ENCODE data around the gene ADAMTS2. TPM values are rescaled to one million over a fixed set of nuclear protein-coding genes. Genes with fewer than 3 reads are reported as not detected.

ADAMTS2 gene
- total and polyA plus RNA-seq, 2 experiments from 2014 or later, result 1.6 to 8.1 TPM

DNA sequence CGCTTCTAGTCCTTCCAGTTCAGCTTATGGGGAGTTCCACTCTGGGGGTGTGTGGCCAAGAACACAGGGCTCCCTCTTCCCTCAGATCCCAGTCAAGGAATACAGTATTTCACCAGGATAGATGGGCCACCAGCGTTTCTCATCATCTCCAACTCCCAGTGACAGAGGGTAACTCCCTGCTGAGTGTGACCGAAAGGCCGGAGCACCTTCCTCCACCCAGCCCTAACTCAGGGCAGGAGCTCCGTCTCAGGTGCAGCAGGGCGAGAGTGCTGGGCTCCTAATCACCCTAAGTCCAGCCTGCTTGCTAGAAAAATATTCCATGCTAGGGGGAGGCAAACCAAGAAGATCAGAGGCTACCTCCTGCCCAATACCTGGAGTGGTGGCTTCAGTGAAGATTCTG, 102.6 kb downstream of the ADAMTS2 start (continued):
- TF ChIP-seq, protein P1, sequence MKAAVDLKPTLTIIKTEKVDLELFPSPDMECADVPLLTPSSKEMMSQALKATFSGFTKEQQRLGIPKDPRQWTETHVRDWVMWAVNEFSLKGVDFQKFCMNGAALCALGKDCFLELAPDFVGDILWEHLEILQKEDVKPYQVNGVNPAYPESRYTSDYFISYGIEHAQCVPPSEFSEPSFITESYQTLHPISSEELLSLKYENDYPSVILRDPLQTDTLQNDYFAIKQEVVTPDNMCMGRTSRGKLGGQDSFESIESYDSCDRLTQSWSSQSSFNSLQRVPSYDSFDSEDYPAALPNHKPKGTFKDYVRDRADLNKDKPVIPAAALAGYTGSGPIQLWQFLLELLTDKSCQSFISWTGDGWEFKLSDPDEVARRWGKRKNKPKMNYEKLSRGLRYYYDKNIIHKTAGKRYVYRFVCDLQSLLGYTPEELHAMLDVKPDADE (IDR thresholded peaks at IDR 0.05), result no peak

DNA sequence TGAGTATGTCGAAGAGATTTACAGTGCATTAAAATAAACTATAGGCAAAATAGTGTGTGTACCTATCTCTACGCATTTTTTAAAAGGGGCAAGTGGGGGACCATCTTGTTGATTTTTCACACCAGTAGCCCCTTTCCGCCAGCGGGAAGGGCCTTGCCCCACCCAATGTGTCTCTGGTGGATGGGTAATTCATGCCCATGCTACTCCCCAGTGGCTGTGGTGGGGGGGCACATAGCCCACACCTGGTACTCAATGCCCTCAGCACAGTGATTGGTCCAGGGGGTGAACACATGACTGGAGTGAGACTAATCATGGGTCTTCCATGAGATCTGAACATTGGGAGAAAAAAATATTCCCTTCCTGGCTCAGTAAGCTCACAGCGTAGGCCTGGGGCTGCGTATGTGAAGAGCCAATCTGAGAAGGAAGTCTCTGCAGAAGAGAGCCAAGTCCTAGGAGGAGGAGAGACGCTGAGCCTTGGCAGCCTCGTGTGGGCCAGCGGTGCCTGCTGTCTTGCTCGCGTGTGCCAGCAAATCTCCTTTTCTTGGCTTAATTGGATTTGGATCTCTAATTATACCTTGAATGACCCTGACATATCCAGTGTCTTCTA, 103.4 kb downstream of the ADAMTS2 start:
- Histone ChIP-seq H3F3A (replicated peaks; ENCODE audit: low read depth) (no peaks in the 10 kb centered on the region), H3K4me3 (no peak overlapping the region), H3K4me1 (ENCODE audit: insufficient read depth) (peaks cover 14% of the 10 kb centered on the region; the same call in 1 of the 2 replicates), H3K36me3 (ENCODE audit: insufficient read depth) (no peaks in the 10 kb centered on the region), H2AFZ (no peak overlapping the region), H3K27ac (ENCODE audit: low read depth) (no peak overlapping the region), H3K4me2 (no peak overlapping the region), H4K20me1 (replicated peaks; ENCODE audit: insufficient read depth) (no peaks in the 10 kb centered on the region), H3K9me2 (ENCODE audit: insufficient read depth) (no peaks in the 10 kb centered on the region), H3K27me3 (ENCODE audit: insufficient read depth) (no peaks in the 10 kb centered on the region), H3K79me2 (replicated peaks; ENCODE audit: insufficient read depth) (no peaks in the 10 kb centered on the region)
- DNase-seq (ENCODE audit: low spot score) (no peak), ATAC-seq (no peak)
- Mint-ChIP-seq H3K36me3 (ENCODE audit: low read depth) (peaks cover 17% of the 10 kb centered on the region), H3K9me3 (peaks cover 33% of the 10 kb centered on the region), H3K27ac (no peak overlapping the region), H3K27me3 (ENCODE audit: insufficient read depth, low read depth, poor library complexity) (peaks cover 15% of the 10 kb centered on the region), H3K4me1 (peaks cover 19% of the 10 kb centered on the region), H3K4me3 (no peak overlapping the region)
- TF ChIP-seq, protein P2, sequence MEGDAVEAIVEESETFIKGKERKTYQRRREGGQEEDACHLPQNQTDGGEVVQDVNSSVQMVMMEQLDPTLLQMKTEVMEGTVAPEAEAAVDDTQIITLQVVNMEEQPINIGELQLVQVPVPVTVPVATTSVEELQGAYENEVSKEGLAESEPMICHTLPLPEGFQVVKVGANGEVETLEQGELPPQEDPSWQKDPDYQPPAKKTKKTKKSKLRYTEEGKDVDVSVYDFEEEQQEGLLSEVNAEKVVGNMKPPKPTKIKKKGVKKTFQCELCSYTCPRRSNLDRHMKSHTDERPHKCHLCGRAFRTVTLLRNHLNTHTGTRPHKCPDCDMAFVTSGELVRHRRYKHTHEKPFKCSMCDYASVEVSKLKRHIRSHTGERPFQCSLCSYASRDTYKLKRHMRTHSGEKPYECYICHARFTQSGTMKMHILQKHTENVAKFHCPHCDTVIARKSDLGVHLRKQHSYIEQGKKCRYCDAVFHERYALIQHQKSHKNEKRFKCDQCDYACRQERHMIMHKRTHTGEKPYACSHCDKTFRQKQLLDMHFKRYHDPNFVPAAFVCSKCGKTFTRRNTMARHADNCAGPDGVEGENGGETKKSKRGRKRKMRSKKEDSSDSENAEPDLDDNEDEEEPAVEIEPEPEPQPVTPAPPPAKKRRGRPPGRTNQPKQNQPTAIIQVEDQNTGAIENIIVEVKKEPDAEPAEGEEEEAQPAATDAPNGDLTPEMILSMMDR (conservative IDR thresholded peaks at IDR 0.05; ENCODE audit: low read depth in 2 of 2), result no peak
- TF ChIP-seq, protein P3, sequence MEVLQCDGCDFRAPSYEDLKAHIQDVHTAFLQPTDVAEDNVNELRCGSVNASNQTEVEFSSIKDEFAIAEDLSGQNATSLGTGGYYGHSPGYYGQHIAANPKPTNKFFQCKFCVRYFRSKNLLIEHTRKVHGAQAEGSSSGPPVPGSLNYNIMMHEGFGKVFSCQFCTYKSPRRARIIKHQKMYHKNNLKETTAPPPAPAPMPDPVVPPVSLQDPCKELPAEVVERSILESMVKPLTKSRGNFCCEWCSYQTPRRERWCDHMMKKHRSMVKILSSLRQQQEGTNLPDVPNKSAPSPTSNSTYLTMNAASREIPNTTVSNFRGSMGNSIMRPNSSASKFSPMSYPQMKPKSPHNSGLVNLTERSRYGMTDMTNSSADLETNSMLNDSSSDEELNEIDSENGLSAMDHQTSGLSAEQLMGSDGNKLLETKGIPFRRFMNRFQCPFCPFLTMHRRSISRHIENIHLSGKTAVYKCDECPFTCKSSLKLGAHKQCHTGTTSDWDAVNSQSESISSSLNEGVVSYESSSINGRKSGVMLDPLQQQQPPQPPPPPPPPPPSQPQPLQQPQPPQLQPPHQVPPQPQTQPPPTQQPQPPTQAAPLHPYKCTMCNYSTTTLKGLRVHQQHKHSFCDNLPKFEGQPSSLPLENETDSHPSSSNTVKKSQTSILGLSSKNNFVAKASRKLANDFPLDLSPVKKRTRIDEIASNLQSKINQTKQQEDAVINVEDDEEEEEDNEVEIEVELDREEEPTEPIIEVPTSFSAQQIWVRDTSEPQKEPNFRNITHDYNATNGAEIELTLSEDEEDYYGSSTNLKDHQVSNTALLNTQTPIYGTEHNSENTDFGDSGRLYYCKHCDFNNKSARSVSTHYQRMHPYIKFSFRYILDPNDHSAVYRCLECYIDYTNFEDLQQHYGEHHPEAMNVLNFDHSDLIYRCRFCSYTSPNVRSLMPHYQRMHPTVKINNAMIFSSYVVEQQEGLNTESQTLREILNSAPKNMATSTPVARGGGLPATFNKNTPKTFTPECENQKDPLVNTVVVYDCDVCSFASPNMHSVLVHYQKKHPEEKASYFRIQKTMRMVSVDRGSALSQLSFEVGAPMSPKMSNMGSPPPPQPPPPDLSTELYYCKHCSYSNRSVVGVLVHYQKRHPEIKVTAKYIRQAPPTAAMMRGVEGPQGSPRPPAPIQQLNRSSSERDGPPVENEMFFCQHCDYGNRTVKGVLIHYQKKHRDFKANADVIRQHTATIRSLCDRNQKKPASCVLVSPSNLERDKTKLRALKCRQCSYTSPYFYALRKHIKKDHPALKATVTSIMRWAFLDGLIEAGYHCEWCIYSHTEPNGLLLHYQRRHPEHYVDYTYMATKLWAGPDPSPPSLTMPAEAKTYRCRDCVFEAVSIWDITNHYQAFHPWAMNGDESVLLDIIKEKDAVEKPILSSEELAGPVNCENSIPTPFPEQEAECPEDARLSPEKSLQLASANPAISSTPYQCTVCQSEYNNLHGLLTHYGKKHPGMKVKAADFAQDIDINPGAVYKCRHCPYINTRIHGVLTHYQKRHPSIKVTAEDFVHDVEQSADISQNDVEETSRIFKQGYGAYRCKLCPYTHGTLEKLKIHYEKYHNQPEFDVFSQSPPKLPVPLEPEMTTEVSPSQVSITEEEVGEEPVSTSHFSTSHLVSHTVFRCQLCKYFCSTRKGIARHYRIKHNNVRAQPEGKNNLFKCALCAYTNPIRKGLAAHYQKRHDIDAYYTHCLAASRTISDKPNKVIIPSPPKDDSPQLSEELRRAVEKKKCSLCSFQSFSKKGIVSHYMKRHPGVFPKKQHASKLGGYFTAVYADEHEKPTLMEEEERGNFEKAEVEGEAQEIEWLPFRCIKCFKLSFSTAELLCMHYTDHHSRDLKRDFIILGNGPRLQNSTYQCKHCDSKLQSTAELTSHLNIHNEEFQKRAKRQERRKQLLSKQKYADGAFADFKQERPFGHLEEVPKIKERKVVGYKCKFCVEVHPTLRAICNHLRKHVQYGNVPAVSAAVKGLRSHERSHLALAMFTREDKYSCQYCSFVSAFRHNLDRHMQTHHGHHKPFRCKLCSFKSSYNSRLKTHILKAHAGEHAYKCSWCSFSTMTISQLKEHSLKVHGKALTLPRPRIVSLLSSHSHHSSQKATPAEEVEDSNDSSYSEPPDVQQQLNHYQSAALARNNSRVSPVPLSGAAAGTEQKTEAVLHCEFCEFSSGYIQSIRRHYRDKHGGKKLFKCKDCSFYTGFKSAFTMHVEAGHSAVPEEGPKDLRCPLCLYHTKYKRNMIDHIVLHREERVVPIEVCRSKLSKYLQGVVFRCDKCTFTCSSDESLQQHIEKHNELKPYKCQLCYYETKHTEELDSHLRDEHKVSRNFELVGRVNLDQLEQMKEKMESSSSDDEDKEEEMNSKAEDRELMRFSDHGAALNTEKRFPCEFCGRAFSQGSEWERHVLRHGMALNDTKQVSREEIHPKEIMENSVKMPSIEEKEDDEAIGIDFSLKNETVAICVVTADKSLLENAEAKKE (CRISPR knock-in tag; IDR thresholded peaks at IDR 0.05), result no peak
- TF ChIP-seq CREB1 (CRISPR knock-in tag; IDR thresholded peaks at IDR 0.05; ENCODE audit: low read depth) (no peak), ZNF114 (CRISPR knock-in tag; IDR thresholded peaks at IDR 0.05) (no peak), EZH2 (IDR thresholded peaks at IDR 0.05; ENCODE audit: low read depth, unreplicated experiment) (no peak)

Data from GM23338 (cell line).